ENCODE results near the gene WNT8B.

GRCh38 chr10:100519311-100520051, 56.7 kb downstream of the WNT8B start, which contains the start of gene SEC31B:
- TF ChIP-seq CTCF (IDR thresholded peaks at IDR 0.05) (no peak), EZH2 (IDR thresholded peaks at IDR 0.05; ENCODE audit: borderline replicate concordance, insufficient read depth, low read depth, low read length, poor library complexity, severe bottlenecking) (no peak)

Data from B cell (primary cell).